Activated CD4-positive, alpha-beta T cell treated with anti-CD3 and anti-CD28 coated beads, Interleukin-10, Interleukin-2, amounts not matched to agents 100 ng/mL and 50 ng/mL, durations not matched to agents 16 hours and 8 hours (primary cell): ENCODE results near the gene WBP2.
"Not testable (repeated sequence)": the region's sequence is repeated elsewhere in the genome, so short reads cannot be mapped to it uniquely, and the experiment has no call there.

Experiments
- DNase-seq: peaks from one replicate; pipeline ENCODE4 v3.0.0-alpha.2; 2020

WBP2 gene

DNA sequence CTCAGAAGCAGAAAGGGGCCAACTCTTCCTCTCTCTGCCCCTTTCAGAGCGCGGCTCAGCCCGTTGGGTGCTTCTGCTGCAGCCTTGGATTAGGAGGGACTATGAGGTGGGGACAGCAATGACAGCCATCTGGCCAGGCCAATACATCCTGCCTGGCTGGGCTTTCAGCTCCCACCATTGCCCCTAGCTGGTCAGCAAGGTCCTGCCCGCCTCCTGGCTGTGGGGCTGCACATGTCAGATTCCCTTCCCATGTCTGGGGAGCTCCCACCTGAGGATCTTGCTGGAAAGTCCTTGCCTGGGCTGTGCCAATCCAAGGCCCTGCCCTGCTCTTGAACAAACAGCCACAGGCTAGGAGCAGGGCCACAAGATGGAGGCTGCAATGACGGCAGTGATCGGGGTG is 33.3 kb upstream of the WBP2 start:
- DNase-seq: no peak

GRCh38 chr17:75885860-75886259 is 30.7 kb upstream of the WBP2 start:
- not testable (repeated sequence) for DNase-seq

GRCh38 chr17:75885431-75885830 is 30.3 kb upstream of the WBP2 start:
- no peak for DNase-seq

- DNase-seq: no peak
Observed at GRCh38 chr17:75881678-75882454, 26.7 kb upstream of the WBP2 start.

- no peak for DNase-seq
Observed at GRCh38 chr17:75880266-75880665, 25.1 kb upstream of the WBP2 start.

- peak; percentile 55 for DNase-seq
Observed at GRCh38 chr17:75878174-75878998, 23.3 kb upstream of the WBP2 start, which contains the start of gene TRIM47. TRIM47 (minus strand) TSS chr17:75878581; CDS start chr17:75878548, 33 bp downstream.

DNA sequence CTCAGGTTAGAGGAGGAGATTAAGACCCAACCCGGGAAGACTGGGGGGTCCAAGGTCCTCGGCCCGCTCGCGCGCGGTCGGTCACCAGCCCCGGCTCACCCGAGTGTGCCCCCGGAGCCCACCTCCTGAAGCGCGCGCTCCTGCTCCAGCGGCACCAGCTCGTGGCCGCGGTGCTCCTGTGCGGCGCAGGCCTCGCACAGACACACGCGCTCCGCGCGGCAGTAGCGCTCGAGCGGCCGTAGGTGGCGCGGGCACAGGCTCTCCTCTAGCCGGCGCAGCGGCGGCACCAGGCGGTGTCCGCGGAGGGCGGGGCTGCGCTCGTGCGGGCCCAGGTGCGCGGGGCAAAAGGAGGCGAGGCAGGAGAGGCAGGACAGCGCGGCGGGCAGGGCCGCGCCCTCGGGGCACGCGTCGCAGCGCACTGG is 22.6 kb upstream of the WBP2 start:
- peak; percentile 82 for DNase-seq

GRCh38 chr17:75876938-75877751 is 22.0 kb upstream of the WBP2 start:
- peak; percentile 68 for DNase-seq

DNA sequence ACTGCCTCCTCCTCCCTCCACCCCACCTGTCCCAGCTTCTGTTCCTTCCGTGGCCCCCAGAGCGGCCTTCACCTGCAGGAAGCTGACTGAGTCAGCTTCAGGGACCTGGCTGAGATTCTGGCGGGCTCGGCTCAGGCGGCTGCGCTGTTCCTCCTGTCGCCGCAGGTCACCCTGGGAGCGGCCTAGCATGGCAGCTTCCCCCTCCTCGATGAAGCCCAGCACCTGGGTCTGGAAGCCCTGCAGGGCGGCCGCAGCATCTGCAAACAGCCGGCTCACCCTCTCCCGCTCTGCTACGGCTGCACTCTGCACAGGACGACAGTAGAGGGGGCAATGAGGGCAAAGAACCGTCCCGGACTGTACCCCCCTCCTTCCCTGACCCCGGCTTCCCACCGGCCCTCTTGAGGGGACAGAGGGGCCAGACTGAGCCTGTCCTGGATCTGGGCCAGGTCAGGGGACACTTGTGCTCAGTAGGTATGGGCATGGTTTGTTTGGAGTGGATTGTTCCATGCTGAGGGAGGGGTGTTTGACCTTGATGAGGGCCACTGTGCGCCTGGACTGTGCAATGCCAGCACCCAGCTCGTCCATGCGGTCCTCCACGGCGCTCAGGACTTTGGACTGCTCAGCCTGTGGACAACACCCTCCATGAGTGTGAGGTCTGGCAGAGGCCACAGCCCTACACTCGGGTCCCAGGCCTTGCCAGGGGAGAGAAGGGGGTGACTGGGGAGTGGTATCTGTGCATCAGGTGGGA is 21.2 kb upstream of the WBP2 start:
- DNase-seq: peak; percentile 87

DNA sequence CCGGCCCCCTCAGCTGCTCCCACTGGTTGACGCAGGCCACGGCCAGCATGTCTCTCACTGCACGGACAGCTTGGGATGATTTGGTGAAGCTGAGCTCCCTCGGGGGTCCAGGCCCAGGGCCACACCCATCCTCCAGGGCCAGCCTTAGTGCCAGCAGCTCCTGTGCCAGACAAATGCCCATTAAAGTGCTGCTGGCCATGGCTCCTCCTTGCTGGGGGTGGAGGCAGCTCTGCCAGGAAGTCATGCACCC is 20.7 kb upstream of the WBP2 start:
- no peak for DNase-seq

DNA sequence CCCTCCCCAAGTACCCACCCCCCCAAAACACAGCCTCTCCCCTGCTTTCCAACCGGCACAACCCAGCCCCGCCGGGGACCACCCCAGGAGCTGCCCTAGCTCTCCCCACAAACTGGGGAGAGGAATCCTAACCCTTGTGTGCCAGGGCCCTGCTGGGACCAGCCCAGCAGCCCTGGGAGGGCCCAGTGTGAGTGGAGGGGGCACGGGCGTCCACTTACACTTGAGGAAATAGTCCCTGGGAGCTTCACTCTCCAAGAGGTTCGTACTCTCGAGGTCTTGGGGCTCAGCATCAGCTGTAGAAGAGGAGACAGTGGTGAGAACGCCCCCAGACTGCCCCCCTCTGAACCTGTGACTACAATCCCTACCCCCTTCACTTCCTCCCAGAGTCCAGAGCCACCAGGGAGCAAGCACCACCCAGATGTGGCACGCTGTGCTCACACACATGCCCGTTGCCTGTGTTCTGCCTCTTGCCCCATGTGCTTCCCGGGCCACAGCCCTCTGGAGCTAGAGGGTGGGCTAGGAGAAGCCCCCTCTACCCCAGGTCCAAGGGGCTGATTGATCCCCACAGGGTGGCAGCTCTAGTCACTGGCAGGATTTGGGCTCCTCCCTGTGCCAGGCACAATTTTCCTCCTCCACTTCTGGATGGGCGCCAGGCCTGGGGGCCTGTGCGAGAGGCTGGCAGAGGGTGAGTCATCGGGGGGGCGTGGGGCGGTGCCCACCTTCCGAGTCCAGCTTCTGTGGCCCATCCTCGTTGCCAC is 20.2 kb upstream of the WBP2 start:
- DNase-seq: no peak

DNA sequence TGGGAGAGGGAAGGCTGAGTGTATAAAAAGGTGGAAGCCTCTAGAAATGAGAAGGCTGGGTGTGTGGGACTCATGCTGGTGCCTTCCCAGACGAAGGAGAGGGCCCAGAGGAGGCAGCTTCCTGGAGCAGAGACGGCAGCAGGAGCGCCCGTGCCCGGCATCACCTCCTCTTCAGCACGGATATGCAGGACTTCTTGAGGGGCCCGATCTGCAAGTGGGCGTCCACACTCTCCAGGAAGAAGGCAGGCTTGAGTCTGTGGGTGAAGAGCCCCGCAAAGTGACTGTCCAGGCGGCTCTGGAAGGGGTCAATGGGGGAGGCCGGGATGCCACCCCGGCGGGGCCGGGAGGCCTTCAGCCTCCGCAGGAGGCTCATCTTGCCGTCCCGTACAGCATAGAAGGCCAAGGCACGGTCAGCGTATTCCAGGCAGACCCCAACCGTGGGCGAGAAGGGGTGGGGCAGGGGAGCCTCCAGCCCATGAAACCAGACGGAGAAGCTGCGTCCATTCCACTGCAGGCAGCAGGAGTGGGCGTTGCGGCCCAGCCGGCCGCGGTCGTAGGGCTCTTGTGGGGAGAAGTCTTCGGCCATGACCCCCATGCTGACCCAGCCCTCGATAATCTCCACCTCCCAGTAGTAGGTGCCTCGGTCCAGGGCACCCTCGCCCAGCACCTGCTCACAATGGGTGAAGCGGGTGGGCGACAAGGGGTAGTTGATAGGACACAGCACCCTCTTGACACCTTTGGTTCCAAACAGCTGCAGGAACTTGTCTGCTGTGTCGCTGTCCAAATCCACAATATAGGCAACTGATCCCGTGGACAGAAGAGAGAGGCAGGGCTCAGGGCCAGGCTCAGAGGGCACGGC is 19.4 kb upstream of the WBP2 start:
- DNase-seq: no peak

- no peak for DNase-seq
Observed at GRCh38 chr17:75873587-75874322, 18.6 kb upstream of the WBP2 start.

DNA sequence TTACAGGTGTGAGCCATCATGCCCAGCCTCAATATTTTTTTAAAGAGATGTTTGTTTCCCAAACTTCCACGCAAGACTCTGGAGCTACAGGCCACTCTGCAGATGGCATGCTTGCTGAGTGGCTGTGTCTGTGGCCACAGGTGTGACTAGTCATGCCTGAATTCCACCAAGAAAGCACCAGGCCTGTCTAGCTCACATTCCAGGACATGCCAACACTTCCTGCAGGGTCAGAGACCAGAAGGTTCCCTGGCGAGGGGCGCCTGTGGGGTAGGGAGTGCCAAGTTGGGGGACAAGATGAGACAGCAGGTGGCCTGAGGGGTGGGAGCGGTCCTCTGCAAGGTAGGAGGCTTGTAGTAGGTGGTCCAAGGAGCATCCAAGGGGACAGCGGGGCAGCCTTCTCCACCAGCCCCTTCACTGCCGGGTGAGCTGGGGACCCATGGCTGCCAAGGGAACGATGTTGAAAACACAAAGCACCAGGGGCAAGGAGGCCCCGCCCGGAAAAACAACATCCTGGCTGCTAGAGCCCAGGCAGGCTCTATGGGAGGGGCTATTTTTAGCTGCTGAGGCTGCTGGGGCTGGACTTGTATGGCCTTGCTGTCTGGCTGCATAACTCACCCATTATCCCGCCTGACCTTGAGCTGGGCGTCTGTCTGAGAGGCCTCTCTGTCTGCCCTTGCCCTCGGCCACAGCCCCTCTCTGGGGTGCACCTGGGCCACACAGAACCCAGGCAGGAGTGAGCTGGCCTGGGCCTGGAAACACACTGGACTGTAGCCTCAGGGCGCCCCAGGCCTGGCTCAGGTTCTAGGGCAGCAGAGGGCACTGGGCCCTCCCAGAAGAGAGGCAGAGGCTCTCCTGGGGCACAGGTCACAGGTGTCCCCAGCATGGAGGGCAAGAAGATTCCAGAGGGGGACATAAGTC is 17.6 kb upstream of the WBP2 start:
- DNase-seq: peak; percentile 62

DNA sequence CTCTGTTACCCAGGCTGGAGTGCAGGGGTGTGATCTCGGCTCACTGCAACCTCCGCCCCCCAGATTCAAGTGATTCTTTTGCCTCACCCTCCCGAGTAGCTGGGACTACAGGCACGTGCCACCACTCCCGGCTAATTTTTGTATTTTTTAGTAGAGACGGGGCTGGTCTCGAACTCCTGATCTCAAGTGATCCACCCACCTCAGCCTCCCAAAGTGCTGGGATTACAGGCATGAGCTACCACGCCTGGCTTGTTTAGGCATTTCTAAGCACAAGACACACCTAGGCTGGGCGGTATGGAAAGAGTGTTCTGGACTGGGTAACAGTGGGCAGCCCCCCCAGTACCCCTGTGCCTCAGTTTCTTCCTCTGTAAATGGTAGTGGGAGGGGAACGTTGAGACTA is 15.1 kb upstream of the WBP2 start:
- not testable (repeated sequence) for DNase-seq

DNA sequence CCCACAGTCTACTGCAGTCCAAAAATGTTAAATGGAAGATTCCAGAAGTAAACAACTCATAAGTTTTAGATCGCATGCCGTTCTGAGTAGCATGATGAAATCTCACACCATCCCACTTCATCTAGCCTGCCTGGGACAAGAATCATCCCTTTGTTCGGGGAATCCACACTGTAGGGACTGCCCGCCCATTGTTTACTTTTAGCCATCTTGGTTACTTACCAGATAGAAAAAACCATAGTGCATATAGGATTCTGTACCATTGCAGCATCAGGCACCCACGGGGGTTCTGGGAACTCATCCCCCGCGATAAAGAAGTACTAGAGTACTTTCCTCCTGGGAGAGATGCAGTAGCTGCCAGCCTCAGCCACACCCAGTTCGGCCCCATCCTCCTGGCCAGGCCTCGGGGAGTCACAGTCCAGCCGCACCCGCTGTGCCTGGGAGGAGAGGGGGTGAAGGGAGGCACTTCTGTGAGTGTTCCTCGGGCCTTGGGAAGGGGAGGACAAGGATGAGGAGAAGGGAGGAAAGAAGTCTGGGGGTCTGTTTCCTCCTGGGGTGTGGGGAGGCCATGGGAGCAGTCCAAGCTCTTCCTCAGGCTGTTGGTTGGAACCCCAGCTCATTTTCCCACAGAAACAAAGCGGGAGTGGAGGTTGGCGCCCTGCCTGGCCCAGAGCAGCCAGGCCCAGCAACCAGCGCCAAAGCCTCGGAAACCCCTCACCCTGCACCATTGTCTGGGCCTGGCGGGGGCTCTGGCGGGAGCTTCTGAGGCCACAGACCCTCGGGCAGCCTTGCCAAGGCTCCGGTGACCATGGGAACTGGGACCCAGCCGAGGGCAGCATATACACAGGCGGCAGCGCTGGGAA is 14.4 kb upstream of the WBP2 start:
- DNase-seq: no peak

- not testable (repeated sequence) for DNase-seq
Observed at GRCh38 chr17:75868730-75869281, 13.7 kb upstream of the WBP2 start.
